Measurements from ENCODE around the gene TRIM36.

TRIM36 gene

DNA sequence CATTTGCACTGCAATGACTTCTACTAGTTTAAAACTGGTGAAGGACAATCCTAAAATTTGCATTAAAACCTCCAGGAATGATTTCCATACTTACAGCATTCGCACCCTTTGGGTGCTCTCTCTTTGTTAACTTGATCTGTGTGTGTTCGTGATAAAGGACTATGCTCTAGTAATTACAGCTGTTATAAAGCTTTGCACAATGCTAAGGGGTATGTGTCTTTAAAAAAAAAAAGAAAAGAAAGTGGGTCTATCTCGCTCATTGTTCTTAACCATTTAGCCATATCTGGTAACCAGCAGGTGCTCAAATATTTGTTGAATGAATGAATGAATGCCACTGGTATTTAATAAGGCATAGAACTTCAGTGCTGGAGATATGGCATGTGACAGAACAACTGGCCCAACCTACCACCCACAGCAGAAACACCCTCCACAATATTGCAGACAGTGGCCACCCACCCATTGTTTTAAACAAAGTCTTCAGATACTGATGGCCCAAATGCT, 8.7 kb downstream of the TRIM36 start:
- DNase-seq: no peak

DNA sequence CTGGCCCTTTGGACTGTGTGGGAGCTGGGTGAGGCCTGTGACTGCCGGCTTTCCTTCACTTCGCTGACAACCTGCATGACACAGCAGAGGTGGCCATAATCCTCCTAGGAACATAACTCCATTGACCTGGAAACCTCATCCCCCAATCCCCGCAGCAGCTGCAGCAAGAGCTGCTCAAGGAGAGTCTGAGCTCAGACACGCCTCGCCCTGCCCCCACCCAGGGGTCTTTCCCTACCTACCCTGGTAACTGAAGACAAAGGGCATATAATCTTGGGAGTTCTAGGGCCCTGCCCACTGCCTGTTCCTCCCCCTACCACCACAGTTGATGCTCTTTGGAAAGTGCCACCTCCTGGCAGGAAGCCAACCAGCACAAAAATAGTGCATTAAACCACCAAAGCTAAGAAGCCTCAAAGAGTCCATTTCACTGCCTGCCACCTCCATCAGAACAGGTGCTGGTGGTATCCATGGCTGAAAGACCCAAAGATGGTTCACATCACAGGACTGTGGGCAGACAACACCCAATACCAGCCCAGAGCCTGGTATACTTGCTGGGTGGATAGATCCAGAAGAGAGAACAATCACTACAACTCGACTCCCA, 18.4 kb downstream of the TRIM36 start:
- peak; percentile 49 for DNase-seq

DNA sequence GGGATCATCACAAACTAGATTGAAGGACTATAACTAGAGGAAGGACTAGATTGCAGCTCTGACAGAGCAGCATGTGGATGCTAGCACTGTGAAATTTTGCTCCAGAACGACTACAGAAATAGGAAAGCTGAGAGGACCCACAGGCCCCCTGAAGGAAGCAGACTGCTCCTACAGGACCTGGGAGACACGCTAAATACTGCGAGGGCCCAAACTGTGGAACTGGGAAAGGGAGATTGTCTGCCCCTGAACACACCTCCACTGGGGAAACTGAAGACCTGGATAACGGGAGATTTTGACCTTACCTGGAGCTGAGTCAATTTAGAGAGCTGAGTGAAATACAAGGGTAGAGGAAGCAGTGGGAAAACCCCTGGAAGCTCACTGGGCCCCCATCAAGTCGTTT, 19.2 kb downstream of the TRIM36 start:
- no peak for DNase-seq

DNA sequence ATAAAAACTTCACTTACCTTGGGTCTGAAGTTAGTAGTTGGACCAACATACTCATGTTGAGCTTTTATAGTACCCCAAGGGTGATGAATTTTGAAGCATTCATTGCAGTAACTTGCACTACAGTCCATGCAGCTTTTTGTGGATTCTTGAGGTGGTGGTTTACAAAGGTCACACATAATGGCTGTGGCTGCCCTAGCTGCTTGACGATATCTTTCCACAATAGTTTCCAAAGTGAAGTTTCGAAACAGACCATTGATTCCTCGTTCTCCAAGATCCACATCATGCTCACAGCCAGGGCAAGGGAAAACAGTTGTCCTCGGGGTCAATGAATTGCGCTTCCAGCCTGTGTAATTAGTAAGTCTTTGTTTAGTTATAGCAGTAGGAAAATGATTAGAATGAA, 22.7 kb downstream of the TRIM36 start:
- no peak for DNase-seq

DNA sequence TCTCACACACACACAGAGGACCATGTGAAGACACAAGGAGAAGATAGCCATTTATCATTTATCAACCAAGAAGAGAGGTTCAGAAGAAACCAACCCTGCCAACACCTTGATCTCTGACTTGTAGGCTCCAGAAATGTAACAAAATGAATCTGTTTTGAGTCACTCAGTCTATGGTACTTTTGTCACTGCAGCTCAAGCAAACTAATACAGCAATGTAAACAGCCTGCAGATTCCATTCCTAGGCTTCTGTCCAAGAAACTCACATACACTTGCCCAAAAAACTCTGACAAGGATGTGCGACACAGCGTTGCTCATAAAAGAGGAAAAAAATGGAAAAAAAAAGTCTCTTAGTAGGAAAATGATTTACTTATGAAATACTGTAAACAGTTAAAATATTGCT, 33.4 kb downstream of the TRIM36 start:
- DNase-seq: no peak

DNA sequence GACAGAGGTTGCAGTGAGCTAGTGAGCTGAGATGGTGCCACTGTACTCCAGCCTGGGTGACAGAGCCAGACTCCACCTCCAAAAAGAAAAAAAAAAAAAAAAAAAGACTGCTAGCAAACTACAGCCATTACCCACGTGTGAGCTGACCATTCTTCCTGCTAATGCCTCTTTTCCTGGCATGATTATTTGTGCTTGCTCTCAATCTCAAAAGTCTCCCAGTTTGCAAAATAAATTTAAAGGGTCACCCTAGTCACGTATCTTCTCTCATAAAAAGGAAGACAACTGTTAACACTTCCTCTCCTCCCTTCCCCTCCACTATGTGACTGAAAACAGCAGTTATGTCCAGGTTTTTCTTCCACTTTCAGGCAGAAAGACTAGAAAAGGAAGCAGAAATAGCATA, 37.2 kb downstream of the TRIM36 start:
- no peak for DNase-seq

DNA sequence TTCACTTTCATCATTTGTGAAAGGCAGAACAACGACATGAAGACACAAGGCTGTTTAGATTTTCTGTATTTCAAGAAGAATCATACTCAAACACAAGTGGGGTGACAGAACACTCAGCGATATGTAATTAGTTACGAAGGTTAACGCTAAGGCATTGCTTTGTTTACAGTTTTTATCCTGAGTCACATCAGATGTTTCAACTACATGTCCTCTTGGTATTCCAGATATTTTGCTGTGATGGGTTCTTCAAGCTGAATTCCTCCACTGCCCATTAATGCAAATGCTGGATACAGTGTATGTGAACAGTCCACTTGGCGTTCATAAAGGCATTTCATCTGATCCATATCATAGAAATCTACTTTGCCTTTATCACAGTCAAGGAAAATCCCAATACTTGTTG, 43.4 kb downstream of the TRIM36 start:
- no peak for DNase-seq

DNA sequence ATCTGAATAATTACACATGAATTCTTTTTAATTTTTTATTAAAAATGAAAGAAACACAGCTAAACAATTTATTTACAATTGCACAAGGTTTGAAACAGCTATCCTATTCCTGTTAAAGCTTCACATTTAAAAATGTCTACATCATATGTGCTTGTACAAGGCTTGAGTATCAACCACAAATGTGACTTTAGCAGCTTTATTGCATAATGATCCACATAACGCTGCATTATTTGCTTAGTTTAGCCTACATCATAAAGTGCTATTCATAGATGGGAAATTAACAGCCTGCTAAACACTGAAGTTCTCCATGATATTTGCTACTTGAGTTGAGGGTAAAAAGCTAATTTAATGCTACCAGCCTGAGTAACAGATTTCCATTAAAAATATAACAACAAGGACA, 45.0 kb downstream of the TRIM36 start:
- no peak for DNase-seq

DNA sequence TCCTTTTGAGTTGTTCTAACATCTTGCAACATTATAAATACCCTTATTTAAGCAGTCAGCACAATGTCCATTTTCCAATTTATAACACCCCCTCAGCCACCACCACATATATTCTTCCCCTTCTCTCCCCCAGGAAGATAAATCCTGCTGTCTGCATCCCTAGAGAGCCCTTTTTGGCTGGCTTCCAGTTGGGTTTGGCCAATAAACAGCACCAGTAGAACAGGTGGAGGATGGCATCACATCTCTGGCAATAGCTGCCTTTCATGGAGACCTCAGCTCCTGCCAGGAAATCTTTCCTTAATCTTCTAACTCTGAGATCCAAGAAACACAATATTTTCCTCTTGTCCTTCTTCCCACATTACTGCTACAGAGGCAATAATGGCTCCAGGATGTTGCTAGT, 53.7 kb downstream of the TRIM36 start:
- DNase-seq: no peak

DNA sequence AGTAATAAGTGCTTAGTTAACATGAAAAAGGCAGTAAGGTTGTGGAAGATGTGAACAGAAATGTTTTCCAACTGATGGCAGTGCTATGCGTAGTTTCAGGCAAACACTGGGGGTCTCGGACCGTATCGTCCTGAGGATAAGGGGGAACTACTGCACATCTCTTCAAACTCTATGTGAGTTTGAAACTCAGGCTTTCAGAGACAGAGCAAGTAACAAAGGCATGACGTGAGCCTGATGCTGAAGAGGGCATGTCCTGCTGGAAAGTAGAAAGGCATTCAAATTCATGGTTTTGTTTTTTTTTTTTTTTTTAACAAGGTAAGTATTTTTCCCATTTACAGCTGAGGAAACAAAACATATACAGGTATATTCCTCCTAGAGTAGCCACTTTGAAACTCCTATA, 59.9 kb downstream of the TRIM36 start:
- no peak for DNase-seq

DNA sequence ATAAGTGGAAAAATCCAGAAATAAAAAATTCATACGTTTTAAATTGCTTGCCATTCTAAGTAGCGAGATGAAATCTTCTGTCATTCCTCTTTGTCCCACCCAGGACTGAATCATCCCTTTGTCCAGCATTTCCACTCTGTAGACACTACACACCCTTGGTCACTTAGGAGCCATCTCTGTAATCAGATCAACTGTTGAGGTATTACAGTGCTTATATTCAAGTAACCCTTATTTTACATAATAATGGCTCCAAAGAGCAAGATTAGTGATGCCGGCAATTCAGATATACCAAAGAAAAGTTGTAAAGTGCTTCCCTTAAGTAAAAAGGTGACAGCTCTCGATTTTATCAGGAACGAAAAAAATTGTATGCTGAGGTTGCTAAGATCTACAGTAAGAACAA, 60.4 kb downstream of the TRIM36 start:
- DNase-seq: no peak

DNA sequence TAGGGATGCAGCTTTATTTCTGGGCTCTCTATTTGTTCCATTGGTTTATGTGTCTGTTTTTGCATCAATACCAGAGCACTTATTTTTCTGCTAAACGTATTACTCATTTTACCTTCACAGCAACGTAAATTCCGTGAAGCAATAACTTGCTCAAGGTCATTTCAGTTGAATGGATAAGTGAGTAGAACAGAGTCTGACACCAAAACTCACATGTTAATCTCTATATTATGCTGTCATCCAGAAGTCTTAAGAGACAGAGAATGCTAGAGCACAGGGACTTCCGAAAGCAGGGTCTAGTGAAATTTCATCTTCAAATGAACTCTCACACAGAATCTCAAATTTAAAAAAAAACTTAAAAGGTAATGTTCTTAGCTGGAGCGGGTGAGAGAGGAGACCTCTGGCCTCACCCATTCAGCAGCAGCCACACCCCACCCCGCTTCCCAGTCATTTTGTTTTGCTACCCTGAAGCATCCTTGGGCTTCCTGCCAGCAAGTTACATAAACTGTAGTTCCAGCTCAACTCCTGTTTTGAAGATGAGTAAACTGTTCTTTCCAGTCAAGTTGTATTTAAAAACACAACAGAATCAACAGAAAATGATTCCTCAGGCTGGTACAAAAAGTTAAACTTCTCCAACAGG, 69.3 kb downstream of the TRIM36 start:
- DNase-seq: no peak

DNA sequence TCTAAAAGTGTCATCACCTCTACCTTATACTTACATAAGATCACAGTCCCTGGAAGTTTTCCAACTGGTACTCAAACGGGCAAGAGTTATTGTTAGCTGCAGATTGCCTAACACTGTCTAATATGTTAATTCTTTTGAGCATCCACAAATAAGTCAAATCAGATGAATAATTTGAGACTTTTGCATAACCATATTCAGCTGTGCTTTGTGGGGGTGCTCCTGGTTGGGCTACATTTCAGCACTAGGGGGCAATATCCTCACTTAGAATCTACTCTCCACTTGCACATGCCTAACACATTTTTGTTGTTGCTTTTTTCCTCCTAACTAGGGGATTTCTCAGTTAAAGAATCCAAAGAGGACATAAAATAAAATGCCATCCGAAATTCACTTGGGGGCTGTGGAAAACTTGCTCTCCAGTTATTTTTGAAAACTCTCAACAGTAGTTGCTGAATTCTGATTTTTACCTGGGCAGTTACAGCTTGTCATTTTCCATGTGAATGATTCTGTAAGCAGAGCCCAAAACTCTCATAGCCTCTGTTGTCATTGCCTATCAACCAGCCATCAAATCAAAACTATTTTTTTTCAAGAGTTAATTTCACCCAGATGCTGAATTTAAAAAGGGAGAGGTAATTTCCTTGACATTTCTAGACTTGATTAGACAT, 71.5 kb downstream of the TRIM36 start:
- peak; percentile 40 for DNase-seq

DNA sequence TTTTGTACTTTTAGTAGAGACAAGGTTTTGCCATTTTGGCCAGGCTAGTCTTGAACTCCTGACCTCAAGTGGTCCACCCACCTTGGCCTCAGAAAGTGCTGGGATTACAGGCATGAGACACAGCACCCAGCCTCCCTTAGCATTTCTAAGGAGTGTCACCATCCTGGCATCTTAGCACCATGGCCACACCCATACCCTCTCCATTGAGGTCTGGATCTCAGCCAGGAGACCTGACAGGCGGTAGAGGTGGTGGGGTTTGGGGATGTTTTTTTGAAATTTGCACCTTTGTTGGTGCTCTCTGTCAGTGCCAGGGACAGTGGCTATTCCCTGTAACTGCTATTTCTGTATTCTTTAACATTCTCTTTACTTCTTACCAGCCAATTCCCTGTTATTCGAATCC, 72.5 kb downstream of the TRIM36 start:
- DNase-seq: no peak

DNA sequence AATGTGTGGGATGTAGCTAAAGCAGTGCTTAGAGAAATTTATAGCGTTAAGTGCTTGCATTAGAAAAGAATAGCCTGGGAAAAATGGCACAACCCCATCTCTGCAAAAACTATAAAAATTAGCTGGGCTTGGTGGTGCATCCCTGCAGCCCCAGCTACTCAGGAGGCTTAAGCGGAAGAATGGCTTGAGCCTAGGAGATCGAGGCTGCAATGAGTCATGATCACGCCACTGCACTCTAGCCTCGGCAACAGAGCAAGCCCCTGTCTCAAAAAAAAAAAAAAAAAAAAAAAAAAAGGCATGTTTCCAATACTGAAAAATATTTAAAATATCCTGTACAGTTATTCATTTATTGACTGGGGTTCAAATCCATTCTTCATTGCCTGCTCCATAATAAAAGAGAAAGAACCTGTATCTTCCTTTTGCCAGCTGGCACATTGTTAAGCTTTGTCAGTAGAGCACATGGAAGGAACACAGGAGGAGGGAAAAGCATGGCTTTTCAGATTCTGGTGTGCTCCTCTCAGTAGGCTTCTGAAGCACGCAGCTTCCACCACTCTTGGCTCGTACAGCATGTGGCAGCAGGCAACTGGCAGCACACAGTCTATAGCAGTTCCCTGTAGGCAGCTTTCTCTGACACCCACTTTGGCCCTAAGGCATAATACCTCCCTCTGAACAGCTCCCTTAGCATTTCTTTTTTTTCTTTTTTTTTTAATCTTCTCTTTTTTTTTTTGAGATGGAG, 73.5 kb downstream of the TRIM36 start:
- DNase-seq: no peak

DNA sequence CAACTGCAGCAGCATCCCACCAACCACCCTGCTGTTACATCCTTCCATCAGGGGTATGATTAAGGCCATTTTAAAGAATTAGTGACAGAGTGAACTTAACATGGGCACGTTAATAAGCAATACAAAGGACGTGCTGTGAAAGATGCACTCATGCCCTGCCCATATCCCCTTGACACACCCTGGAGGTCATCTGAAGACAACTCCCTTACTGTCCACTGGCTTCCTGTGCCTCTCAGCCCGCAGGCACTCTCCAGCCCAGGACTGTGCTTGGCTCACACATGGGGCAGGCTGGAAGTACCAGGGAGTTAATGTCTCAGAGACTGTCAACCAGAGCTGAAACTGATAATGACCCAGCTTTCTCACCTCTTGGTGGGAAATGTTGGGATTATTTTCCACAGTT, 81.8 kb downstream of the TRIM36 start:
- no peak for DNase-seq

DNA sequence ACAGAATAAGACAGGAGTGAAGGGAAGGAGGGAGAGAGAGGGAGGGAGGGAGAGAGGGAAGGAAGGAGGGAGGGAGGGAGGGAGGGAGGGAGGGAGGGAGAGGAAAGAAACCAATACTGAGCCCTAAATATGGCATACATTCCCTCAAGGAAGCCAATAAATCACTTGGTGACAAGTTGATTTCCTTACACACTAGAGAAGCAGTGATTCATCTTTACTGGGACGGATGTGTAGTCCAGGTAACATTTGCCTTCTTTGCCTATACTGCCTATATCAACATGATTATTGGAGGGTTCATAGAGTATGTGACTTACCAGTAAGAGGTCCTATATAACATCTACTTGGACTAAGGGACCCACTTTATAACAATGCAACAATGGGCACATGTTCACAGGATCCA, 83.2 kb downstream of the TRIM36 start:
- no peak for DNase-seq

DNA sequence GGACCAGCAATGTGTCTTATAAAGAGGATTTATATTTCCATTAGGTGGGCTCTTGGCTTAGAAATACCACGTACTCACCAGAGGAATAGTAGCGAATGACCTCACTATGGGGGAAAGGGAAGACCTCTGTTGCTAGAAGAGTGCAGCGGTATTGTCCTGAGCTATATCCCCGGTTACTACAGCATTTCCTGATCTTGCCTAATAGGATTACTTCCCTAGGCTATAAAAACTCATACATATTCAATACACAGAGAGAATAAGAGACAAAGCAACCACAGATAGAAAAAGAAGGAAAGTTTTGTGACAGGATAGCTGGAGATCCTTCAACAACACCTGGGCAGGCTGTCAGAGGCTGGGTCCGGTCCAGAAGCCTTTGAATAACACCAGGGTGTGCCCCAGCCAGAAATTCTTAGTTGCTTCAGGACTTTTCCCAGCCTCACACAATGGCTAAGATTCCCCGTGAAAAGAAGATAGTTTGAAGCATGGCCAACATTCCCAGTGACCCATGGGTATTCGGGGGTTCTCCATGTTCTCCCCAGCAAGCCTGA, 85.4 kb downstream of the TRIM36 start:
- no peak for DNase-seq

DNA sequence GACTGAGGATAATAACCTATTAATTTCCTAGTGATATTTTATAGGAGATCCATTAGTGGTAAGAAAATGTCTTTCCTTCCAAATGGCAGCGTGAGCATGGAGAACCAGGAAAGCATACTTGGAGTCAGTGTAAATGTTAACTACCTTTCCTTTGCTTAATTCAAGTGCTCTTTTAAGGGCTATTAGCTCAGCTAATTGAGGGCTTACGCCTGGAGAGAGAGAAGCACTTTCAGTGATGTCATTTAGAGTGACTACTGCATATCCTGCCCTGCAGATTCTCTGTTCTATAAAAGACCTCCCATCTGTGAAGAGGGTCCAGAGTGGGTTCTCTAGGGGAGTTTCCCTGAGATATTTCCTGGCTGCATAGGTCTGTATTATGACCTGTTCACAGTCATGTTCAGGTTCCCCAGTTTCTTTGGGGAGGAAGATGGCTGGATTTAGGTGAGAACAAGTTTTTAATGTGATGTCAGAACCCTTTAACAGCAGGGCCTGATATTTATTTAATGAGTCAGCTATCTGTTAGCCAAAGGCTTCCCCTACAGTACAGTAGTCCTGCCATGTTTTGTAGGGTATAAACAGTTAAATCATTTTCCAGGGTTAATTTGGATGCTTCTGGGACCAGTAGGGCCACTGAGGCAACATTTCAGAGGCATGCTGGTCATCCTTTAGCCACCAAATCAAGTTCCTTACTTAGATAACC, 89.6 kb downstream of the TRIM36 start:
- DNase-seq: no peak

Data from NCI-H82 (cell line).